Lung microvascular endothelial cell (primary cell): Measurements from ENCODE around the gene PDK1. TPM values are rescaled to one million over a fixed set of nuclear protein-coding genes. Genes with fewer than 3 reads are reported as not detected.
"Not testable (repeated sequence)": the region's sequence is repeated elsewhere in the genome, so short reads cannot be mapped to it uniquely, and the experiment has no call there.

ENCODE experiments used
- DNase-seq, 2 donors: peaks; one replicate each; pipeline versions ENCODE4 v3.0.0 to v3.0.0-alpha.2; 2010; ENCODE audit warnings: low read depth in 2 of 2
- total RNA-seq: library from RNA; depleted of rRNA; stranded (reverse); fragments of >200 nt; gene quantifications from 2 replicates; pipeline ENCODE4 v1.2.1, GENCODE V29; 2014

PDK1 gene
- total RNA-seq, 1 donor from 2014 or later: 5.2 TPM

GRCh38 chr2:172552547-172553291 lies 3.2 kb upstream of the PDK1 start:
- peak in 1 of 2 donors; percentile 82 for DNase-seq

- DNase-seq: peak; percentile 8 to 26
Measured at GRCh38 chr2:172554352-172555271, 1.3 kb upstream of the PDK1 start.

DNA sequence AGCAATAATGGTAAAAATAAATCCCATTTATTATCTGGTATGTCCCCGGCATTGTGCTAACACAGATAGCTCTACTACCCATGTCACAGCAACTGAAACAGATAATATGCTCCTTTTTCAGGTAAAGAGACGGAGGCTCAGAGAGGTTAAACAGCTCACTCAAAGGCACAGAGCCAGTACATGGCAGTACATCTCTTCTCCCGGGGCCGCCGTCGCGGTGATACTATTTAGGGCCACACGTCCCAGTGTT lies 693 bp upstream of the PDK1 start:
- DNase-seq: no peak

DNA sequence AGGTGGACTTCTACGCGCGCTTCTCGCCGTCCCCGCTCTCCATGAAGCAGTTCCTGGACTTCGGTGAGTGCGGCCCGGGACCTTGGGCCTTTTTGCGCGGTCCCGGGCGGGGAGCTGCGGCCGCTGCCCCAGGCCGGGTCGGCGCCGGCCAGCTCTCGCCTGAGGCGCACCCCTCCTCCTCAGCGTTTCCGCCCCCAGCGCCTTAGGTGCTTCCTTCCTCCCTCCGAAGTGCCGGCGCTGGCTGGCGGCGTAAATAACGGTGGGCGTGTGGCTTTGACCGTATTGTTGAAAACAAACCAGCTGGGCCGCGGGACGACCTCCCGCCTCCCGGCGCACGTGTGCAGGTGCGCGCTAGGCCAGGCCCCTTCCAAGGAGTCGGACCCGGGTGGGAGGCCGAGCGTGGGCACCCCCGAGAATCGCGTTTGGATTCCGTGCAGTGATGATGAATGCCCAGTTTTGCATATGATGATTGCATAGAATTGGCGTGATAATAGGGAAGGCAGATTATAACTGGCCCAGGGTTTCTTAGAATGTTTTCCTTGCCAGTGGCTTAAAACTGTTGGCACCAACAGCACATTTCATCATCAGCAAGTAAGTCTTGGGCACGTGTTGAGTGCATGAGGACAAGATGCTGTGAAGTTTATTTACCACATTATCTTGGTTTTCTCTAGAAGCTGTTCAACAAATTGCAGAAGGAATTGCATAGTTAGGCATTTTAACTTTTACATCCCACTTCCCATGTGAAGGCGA lies 569 bp downstream of the PDK1 start:
- DNase-seq: peak in 1 of 2 donors; percentile 75

DNA sequence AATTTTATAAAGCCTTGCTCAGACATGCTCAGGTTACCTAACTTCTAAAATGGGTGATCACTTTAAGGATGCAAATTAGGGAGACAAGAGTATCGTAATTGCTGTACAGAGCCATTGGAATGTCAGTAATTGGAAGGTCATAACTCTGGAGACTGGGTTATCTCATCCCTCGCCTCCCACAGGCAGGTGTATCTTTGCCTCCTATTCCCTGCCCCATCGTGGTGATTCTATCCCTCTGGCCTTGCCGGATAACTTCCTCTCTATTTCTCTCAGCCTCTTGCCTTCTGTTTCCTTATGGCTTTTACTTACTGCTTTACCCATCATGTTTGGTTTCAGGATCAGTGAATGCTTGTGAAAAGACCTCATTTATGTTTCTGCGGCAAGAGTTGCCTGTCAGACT lies 2.5 kb downstream of the PDK1 start:
- no peak for DNase-seq

- no peak for DNase-seq
Measured at GRCh38 chr2:172560721-172561120, 4.8 kb downstream of the PDK1 start.

DNA sequence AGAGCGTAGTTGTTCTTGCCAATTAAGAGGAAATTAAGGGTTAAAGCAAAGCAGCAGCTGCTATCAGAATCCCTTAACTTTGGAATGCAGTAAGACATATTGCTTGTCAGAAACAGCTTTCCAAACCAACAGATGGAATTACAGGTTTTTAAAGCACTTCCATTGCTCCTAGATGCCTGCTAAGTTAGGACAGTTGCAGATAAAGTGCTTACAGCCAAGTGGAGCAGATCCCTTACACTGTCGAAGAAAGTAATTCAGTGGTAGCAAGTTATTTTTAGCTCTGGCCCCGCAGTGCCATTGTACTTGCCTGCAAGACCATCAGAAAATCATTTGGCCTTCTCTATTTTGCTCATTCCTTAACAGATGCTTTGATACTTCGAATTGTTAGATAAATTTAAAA lies 5.4 kb downstream of the PDK1 start:
- no peak for DNase-seq

GRCh38 chr2:172562298-172562697 lies 6.4 kb downstream of the PDK1 start:
- no peak for DNase-seq

- no peak for DNase-seq
Measured at GRCh38 chr2:172564376-172564775, 8.5 kb downstream of the PDK1 start.

DNA sequence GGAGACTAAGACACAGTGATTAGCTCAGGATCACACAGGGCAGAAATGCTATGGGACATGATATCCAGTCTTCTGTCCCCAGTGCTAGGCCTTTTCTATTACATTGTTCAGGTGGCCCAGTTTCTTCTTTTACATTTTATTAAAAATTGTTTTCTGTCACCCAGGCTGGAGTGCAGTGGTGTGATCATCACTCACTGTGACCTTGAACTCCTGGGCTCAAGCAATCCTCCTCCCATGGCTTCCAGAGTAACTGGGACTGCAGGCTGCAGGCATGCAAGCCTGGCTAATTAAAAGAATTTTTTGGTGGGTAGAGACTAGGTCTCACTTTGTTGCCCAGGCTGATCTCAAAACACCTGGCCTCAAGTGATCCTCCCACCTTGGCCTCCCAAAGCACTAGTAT lies 15.4 kb downstream of the PDK1 start:
- no peak for DNase-seq

DNA sequence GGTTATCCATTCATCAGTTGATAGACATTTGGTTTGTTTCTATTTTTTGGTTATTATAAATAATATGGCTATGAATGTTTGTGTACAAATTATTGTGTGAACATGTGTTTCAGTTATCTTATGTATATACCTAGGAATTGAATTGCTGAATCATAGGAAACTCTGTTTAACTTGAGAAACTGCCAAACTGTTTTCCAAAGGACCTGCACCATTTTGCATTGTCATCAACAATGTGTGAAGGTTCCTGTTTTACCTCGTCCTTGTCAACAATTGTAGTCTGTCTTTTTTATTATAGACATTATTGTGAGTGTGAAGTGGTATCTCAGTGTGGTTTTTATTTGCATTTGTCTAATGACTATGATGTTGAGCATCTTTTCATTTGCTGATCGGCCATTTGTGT lies 17.1 kb downstream of the PDK1 start:
- DNase-seq: peak; percentile 12 to 32

- DNase-seq: no peak
Measured at GRCh38 chr2:172574965-172575364, 19.1 kb downstream of the PDK1 start.

- DNase-seq: no peak
Measured at GRCh38 chr2:172578054-172578453, 22.2 kb downstream of the PDK1 start.

GRCh38 chr2:172578860-172579512 lies 23.1 kb downstream of the PDK1 start:
- no peak for DNase-seq

DNA sequence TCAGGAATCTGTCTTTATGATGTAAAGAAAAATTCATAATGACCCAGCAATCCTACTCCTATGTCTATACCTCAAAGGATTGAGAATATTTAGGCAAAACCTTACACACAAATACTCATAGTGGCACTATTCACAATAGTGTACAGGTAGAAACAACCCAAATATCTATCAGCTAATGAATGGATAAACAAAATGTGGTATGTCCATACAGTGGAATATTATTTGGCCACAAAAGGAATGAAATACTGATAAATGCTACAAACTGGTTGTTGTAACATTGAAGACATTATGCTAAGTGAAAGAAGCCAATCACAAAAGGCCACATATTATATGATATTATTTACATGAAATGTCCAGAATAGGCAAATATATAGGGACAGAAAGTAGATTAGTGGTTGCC lies 24.7 kb downstream of the PDK1 start:
- no peak for DNase-seq

DNA sequence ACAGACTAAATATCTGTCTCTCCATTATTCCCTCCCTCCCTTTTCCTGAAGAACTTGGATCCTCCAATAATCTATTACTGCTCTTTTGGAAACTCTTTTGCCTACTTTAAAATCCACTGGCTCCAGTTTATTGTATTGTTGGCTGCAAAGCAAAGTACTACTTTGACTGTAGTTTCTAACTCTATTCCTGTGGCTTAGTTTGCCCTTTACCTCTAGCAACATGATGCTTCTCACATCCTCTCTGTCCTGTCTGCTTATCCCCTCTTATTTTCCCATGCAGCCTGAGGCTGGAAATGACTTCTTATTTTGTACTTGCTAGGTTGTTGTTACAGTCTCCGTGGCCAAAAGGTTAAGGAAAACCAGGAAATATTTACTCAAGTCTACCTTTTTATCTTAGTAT lies 26.8 kb downstream of the PDK1 start:
- DNase-seq: no peak

DNA sequence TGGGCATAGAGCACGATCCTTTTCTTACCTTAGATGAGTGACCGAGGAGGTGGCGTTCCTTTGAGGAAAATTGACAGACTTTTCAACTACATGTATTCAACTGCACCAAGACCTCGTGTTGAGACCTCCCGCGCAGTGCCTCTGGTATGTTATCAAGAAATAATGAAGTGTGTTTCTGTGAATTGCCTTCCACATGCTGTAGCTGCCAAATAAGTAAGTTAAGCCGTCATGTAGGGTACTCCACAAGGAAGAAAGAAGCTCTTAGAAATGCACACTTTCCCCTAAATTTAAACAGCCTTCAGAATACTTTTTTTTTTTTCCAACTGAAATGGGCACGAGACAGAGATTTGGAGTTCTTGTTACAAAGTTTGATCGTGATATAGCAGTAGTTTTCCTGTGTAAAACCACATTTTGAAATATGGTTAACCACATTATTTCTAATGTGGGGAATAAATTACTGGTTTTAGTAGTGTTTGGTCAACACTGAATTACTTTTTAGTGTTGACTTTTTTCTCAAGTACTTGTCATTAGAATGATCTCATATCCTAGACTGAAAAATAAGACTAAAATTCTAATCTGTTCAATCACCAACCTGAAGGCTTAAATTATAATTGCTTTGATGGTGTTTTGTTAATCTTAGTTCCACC lies 30.5 kb downstream of the PDK1 start:
- DNase-seq: no peak

DNA sequence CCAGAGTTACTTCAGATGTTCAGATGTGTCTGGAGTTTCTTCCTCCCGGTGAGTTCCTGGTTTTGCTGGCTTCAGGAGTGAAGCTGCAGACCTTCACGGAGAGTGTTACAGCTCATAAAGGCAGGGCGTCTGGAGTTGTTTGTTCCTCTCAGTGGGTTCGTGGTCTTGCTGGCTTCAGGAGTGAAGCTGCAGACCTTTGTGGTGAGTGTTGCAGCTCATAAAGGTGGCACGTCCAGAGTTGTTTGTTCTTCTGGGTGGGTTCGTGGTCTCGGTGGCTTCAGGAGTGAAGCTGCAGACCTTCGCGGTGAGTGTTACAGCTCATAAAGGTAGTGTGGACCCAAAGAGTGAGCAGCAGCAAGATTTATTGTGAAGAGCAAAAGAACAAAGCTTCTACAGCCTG lies 31.3 kb downstream of the PDK1 start:
- DNase-seq: not testable (repeated sequence)

GRCh38 chr2:172588931-172589330 lies 33.0 kb downstream of the PDK1 start:
- peak in 1 of 2 donors; percentile 4 for DNase-seq

GRCh38 chr2:172591386-172591785 lies 35.5 kb downstream of the PDK1 start:
- not testable (repeated sequence) for DNase-seq

DNA sequence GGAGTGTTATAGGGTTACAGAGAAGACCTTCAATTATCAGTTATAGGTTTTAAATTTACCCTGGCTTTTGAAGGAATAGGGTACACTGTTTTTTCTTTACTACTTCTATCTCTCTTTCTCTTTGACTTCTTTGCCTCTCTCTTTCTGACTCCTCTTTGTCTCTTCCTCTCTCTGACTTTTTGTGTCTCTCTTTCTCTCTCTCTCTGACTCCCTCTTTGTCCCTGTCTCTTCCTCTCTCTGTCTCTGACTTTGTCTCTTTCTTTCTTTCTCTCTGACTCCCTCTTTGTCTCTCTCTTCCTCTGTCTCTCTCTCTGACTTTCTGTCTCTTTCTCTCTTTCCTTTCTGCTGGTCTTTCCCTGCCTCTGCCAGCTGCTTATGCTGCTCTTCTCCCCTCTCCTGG lies 36.3 kb downstream of the PDK1 start:
- not testable (repeated sequence) for DNase-seq
